HepG2 (cell line): ENCODE results near the gene ATF3.

ENCODE experiments used
- CCAR2 ChIP-seq: fragments of 200-400 bp; formaldehyde crosslinking; optimal IDR thresholded peaks from 2 replicates; pipeline ENCODE3; 2018; ENCODE audit warnings: low read depth, mild to moderate bottlenecking, low read length, moderate library complexity
- EZH2 ChIP-seq: conservative IDR thresholded peaks from 2 replicates; pipeline ENCODE4 v1.6.1; 2012; ENCODE audit warnings: mild to moderate bottlenecking, low read depth, low read length, moderate library complexity
- MAZ ChIP-seq, 2 experiments: sonication (generic) in 1 of 2; formaldehyde crosslinking in 1 of 2; IDR thresholded peaks; 2 replicates each; pipeline versions ENCODE4 v1.5.0 to v1.6.1; 2012 to 2020; ENCODE audit warnings: low read depth in 2 of 2, mild to moderate bottlenecking in 2 of 2, borderline replicate concordance in 1 of 2, improper control_type of control experiment in 1 of 2, low read length in 1 of 2, missing genetic modification reagents in 1 of 2, moderate library complexity in 1 of 2
- PHF8 ChIP-seq: sonication (generic); formaldehyde crosslinking; IDR thresholded peaks from 2 replicates; pipeline ENCODE4 v1.5.0; 2020; ENCODE audit warnings: missing genetic modification reagents
- SIN3A ChIP-seq: IDR thresholded peaks from 2 replicates; pipeline ENCODE4 v1.6.1; 2011; ENCODE audit warnings: low read depth, mild to moderate bottlenecking, control low read depth, low read length, borderline replicate concordance
- TAF1 ChIP-seq: sonication (generic); formaldehyde crosslinking; IDR thresholded peaks from 2 replicates; pipeline ENCODE4 v1.4.0; 2020; ENCODE audit warnings: missing genetic modification reagents
- TP53 ChIP-seq: sonication (generic); formaldehyde crosslinking; conservative IDR thresholded peaks from 2 replicates; pipeline ENCODE4 v1.4.0; 2020; ENCODE audit warnings: missing genetic modification reagents
- ZBTB7A ChIP-seq: sonication (generic); formaldehyde crosslinking; IDR thresholded peaks from 2 replicates; pipeline ENCODE4 v1.8.0; 2022; ENCODE audit warnings: mild to moderate bottlenecking, missing genetic modification reagents
- ZNF510 ChIP-seq: sonication (generic); formaldehyde crosslinking; IDR thresholded peaks from 2 replicates; pipeline ENCODE4 v1.4.0; 2020; ENCODE audit warnings: low read depth, mild to moderate bottlenecking, missing genetic modification reagents
- ZNF766 ChIP-seq: sonication (generic); formaldehyde crosslinking; IDR thresholded peaks from 2 replicates; pipeline ENCODE4 v1.5.0; 2020; ENCODE audit warnings: missing genetic modification reagents, borderline replicate concordance
- ZSCAN29 ChIP-seq: sonication (generic); formaldehyde crosslinking; conservative IDR thresholded peaks from 2 replicates; pipeline ENCODE4 v1.4.0; 2020; ENCODE audit warnings: mild to moderate bottlenecking, missing genetic modification reagents
- TF ChIP-seq, protein P1 (sequence below): sonication (generic); formaldehyde crosslinking; IDR thresholded peaks from 2 replicates; pipeline ENCODE4 v1.5.0; 2020; ENCODE audit warnings: mild to moderate bottlenecking, missing genetic modification reagents, moderate library complexity
- TF ChIP-seq, protein P2 (sequence below): sonication (generic); formaldehyde crosslinking; IDR thresholded peaks from 2 replicates; pipeline ENCODE4 v1.4.0; 2020; ENCODE audit warnings: mild to moderate bottlenecking, missing genetic modification reagents

DNA sequence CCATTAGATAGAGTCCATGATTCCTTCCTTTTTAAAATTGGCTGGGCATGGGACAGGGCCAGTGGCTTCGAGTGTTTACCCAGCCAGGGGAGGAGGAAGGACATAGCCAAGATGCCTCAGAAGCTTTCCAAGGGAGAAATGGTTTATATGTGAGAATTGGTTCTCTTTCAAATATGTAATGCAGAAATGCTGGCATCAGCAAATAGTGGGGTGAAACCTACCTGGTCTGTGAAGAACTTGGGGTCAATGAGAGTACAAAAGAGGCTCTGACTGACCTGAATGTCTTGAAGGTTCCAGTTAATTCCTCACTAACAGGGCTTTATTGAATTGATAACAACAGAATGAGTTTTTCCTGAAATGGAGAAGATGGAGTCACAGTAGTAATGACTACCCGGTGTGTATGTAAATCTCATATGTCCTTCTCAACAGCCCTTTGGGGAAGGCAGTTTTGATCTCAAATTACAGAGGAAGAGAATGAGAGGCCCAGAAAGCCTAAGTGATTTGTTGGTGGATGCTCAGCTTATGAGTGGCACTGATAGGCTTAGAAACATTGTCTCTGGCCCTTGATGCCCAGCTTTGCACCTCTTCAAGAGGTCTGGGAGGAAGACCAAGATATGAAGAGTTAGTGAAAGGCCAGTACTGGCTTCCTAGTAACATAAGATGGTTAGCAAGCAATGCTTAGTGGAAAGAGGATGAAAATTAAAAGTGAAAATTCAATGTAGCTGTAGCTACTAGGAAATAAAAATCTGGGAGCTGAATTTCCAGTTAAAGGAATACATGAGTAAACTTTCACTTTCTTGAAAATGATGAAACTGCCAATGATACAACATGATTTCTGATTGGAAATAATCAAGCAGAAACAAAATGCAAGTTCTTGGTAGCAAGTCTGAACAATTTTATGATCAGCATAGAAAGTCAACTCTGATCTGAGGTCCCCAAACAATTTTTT lies 2.7 kb downstream of the ATF3 start:
- TF ChIP-seq, protein P1, sequence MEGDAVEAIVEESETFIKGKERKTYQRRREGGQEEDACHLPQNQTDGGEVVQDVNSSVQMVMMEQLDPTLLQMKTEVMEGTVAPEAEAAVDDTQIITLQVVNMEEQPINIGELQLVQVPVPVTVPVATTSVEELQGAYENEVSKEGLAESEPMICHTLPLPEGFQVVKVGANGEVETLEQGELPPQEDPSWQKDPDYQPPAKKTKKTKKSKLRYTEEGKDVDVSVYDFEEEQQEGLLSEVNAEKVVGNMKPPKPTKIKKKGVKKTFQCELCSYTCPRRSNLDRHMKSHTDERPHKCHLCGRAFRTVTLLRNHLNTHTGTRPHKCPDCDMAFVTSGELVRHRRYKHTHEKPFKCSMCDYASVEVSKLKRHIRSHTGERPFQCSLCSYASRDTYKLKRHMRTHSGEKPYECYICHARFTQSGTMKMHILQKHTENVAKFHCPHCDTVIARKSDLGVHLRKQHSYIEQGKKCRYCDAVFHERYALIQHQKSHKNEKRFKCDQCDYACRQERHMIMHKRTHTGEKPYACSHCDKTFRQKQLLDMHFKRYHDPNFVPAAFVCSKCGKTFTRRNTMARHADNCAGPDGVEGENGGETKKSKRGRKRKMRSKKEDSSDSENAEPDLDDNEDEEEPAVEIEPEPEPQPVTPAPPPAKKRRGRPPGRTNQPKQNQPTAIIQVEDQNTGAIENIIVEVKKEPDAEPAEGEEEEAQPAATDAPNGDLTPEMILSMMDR, result no peak
- TF ChIP-seq ZBTB7A (CRISPR knock-in tag), result no peak
- no peak for TF ChIP-seq CCAR2
- TF ChIP-seq ZNF766, result no peak
- TF ChIP-seq, protein P2, sequence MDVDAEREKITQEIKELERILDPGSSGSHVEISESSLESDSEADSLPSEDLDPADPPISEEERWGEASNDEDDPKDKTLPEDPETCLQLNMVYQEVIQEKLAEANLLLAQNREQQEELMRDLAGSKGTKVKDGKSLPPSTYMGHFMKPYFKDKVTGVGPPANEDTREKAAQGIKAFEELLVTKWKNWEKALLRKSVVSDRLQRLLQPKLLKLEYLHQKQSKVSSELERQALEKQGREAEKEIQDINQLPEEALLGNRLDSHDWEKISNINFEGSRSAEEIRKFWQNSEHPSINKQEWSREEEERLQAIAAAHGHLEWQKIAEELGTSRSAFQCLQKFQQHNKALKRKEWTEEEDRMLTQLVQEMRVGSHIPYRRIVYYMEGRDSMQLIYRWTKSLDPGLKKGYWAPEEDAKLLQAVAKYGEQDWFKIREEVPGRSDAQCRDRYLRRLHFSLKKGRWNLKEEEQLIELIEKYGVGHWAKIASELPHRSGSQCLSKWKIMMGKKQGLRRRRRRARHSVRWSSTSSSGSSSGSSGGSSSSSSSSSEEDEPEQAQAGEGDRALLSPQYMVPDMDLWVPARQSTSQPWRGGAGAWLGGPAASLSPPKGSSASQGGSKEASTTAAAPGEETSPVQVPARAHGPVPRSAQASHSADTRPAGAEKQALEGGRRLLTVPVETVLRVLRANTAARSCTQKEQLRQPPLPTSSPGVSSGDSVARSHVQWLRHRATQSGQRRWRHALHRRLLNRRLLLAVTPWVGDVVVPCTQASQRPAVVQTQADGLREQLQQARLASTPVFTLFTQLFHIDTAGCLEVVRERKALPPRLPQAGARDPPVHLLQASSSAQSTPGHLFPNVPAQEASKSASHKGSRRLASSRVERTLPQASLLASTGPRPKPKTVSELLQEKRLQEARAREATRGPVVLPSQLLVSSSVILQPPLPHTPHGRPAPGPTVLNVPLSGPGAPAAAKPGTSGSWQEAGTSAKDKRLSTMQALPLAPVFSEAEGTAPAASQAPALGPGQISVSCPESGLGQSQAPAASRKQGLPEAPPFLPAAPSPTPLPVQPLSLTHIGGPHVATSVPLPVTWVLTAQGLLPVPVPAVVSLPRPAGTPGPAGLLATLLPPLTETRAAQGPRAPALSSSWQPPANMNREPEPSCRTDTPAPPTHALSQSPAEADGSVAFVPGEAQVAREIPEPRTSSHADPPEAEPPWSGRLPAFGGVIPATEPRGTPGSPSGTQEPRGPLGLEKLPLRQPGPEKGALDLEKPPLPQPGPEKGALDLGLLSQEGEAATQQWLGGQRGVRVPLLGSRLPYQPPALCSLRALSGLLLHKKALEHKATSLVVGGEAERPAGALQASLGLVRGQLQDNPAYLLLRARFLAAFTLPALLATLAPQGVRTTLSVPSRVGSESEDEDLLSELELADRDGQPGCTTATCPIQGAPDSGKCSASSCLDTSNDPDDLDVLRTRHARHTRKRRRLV (CRISPR knock-in tag), result no peak
- no peak for TF ChIP-seq SIN3A
- no peak for TF ChIP-seq PHF8
- no peak for TF ChIP-seq TAF1 (CRISPR knock-in tag)
- no peak for TF ChIP-seq ZSCAN29 (CRISPR knock-in tag)
- TF ChIP-seq MAZ (IDR thresholded peaks at IDR 0.05; ENCODE audit: borderline replicate concordance, low read depth, low read length), result no peak
- TF ChIP-seq MAZ (CRISPR knock-in tag; IDR thresholded peaks at IDR 0.05; ENCODE audit: low read depth), result no peak
- TF ChIP-seq ZNF510 (CRISPR knock-in tag), result no peak
- TF ChIP-seq TP53 (CRISPR knock-in tag), result no peak
- TF ChIP-seq EZH2, result no peak
